ENCODE results near the gene NLGN1.

Gene NLGN1

GRCh38 chr3:173706630-173707029 is 309.1 kb downstream of the NLGN1 start:
- H3K4me3 ChIP-seq (ENCODE audit: low read depth, low read length) = no peak overlapping the region

- H3K4me3 ChIP-seq (ENCODE audit: low read depth, low read length) = no peak overlapping the region
Observed at GRCh38 chr3:173708191-173708590, 310.6 kb downstream of the NLGN1 start.

- no peak overlapping the region for H3K4me3 ChIP-seq (ENCODE audit: low read depth, low read length)
Observed at GRCh38 chr3:173709026-173709425, 311.5 kb downstream of the NLGN1 start.

- H3K4me3 ChIP-seq (ENCODE audit: low read depth, low read length) = no peak overlapping the region
Observed at GRCh38 chr3:173711619-173712018, 314.1 kb downstream of the NLGN1 start.

DNA sequence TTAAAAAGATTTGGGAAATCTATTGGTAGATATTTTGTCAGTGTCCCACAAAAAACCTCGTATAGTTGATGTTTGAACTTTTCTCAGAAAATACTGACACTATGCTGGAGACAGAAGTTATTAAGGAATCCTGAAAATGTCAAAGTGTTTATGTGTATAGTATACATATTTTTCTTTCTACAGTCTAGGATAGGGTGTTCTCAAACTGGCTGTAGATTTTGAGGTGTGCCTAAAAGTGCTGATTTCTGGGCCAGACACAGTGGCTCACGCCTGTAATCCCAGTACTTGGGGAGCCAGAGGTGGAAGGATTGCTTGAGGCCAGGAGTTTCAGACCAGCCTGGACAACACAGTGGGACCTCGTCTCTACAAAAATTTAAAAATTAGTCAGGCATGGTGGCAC is 322.0 kb downstream of the NLGN1 start:
- no peak overlapping the region for H3K4me3 ChIP-seq (ENCODE audit: low read depth, low read length)

- no peak overlapping the region for H3K4me3 ChIP-seq (ENCODE audit: low read depth, low read length)
Observed at GRCh38 chr3:173725507-173725906, 328.0 kb downstream of the NLGN1 start.

GRCh38 chr3:173730391-173730790 is 332.8 kb downstream of the NLGN1 start:
- H3K4me3 ChIP-seq (ENCODE audit: low read depth, low read length) = no peak overlapping the region

DNA sequence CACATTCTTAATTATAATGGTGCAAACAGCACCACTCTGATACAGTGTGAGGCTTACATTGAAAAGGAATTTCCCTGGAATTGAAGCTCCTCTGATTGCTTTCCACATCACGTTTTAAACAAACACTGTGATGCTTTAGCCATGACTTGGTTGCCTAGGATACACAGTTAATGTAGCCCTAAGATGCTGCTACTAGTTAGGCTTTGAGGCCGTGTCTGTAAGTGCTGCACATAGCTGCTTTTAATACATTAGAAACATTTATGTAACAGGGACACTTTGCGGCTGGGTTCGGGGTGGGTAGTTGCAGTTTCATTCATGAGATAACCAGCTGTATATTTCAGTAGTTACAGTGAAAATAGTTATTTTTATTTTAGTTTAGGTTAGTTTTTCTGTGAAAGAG is 334.7 kb downstream of the NLGN1 start:
- H3K4me3 ChIP-seq (ENCODE audit: low read depth, low read length) = no peak overlapping the region

- H3K4me3 ChIP-seq (ENCODE audit: low read depth, low read length) = no peak overlapping the region
Observed at GRCh38 chr3:173733029-173733652, 335.6 kb downstream of the NLGN1 start.

DNA sequence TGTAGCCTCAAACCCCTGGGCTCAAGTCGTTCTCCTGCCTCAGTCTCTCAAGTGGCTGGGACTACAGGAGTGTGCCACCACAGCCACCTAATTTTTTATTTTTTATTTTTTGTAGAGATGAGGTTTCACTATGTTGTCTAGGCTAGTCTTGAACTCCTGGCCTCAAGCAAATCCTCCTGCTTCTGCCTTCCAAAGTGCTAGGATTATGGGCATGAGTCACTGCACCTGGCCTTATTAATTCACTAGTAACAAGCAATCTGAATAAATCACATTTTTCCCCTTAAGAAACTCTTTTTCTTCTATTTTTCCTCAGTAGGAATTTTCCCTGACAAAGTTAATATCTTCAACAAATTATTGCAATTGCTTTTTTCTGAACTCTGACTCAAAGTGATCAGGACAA is 336.9 kb downstream of the NLGN1 start:
- no peak overlapping the region for H3K4me3 ChIP-seq (ENCODE audit: low read depth, low read length)

DNA sequence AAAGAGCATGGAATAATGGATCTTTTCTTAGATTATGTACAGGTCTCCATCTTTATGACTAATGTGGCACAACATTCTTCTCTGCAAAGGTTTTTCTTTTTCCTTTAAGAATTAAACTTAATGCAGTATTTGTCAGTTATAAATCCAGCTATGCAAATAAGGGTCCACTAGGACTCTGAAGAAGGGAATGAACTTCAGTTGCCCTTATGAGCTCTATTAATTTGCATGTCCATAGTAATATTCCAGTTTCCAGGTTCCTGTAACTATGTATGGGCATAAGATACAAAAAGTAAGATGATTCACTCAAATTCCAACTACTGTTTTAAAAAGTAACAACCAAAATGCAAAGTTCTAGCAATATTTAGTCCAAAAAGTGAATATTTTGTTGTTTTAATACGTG is 337.4 kb downstream of the NLGN1 start:
- H3K4me3 ChIP-seq (ENCODE audit: low read depth, low read length) = no peak overlapping the region

DNA sequence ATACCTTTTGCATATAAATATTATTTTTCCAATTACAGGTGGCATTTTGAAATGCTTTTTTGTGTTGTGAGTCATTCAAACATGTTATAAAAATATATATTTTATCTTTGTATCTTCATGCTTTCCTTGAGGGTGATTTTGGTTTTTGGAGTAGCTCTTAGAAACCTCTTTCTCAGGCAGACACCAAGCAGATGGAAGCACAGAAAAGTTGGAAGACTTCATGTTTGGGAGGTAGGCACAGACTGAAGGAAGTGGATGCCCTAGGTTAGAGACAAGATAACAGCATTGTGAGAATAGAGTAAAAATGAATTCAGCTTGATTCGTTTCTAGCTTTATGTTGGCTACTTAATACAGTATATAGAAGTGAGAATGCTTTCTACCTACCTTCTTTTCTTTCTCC is 338.3 kb downstream of the NLGN1 start:
- no peak overlapping the region for H3K4me3 ChIP-seq (ENCODE audit: low read depth, low read length)

- H3K4me3 ChIP-seq (ENCODE audit: low read depth, low read length) = no peak overlapping the region
Observed at GRCh38 chr3:173737167-173737808, 339.7 kb downstream of the NLGN1 start.

DNA sequence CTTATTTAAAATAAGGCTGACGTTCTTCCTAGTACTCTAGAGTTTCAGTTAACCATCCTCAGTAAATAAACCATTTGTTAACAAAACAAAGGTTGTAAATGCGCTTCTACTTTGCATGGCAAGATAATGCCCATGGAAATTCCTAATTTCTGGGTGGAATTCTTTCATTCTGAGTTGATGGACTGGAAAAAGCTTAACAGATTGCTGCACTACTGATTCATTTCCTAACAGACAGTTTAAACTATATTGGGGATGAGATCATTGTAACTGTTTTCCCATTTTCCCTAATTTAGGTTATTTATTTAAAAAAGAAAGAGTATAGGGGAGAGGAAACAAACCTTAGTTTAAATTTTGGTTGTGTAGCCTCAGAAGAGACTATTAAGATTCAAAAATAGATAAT is 342.2 kb downstream of the NLGN1 start:
- no peak overlapping the region for H3K4me3 ChIP-seq (ENCODE audit: low read depth, low read length)

GRCh38 chr3:173742491-173742890 is 344.9 kb downstream of the NLGN1 start:
- no peak overlapping the region for H3K4me3 ChIP-seq (ENCODE audit: low read depth, low read length)

GRCh38 chr3:173743111-173743510 is 345.6 kb downstream of the NLGN1 start:
- H3K4me3 ChIP-seq (ENCODE audit: low read depth, low read length) = no peak overlapping the region

GRCh38 chr3:173743516-173743915 is 346.0 kb downstream of the NLGN1 start:
- H3K4me3 ChIP-seq (ENCODE audit: low read depth, low read length) = no peak overlapping the region

DNA sequence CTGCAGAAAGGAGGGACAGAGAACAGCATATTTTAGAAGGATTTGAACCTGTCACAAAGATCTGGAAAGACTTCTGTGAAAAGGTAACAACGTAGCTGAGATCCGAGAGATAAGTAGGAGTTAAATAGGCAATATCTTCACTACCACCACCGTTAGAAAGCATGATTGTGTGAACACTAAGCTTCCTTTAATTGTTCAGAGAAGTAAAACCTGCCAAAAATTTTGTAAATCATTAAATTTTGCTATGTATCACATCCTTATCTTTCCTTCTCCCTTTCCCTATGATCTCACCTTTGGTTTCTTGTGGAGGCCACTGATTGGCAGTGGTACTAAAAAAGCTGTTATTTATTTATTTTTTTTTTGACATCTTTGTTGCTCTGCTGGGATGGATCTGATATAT is 346.9 kb downstream of the NLGN1 start:
- no peak overlapping the region for H3K4me3 ChIP-seq (ENCODE audit: low read depth, low read length)

- no peak overlapping the region for H3K4me3 ChIP-seq (ENCODE audit: low read depth, low read length)
Observed at GRCh38 chr3:173744895-173745294, 347.4 kb downstream of the NLGN1 start.

DNA sequence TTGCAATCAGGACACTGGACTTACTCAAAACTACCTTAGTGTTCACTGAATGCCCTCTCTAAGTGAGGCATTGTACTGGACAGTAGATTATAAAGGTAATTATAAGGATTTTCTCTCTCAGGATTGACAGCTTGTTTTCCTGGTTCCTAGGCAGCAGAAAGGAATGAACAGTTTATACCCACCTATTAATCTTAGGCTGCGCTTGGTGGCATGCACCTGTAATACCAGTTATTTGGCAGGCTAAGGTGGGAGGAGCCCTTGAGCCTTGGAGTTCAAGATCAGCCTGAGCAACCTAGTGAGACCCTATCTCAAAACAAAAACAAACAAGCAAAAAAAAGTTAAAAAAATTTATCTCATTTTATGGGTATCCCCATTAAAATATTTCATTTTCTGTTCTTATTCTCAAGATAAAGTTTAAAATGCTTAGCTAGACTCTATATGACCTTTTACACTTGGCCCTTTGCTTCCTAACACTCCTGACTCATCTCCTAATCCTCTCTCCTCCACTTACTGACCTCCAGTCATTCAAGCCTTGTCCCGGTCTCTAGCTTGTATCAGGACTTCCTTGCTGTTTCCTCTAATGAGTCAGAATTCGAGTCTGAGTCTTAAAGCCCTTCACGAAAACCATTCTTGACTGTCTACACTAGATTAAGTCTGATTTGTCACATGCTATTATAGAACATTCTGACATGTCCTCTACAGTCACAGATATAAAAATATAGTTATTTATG is 348.6 kb downstream of the NLGN1 start:
- H3K4me3 ChIP-seq (ENCODE audit: low read depth, low read length) = no peak overlapping the region

DNA sequence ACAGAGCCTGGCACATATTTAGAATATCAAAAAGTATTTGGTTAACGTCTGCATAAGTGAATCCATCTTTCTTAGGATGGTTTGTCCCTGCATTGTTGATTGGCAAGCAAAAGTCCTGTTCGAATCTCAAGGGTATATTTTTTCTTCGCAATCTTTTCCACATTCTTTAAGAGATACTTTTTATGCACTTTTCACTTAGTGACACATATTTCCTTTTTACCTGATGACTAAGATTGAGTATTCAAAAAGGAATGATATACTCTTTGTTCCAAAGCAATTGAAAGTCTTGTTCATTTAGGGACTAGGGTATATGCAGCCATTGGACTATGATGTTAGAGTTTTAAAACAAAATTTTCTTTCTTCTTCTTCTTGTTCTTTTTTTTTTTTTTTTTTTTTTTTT is 349.9 kb downstream of the NLGN1 start:
- no peak overlapping the region for H3K4me3 ChIP-seq (ENCODE audit: low read depth, low read length)

GRCh38 chr3:173748105-173748504 is 350.6 kb downstream of the NLGN1 start:
- no peak overlapping the region for H3K4me3 ChIP-seq (ENCODE audit: low read depth, low read length)

Data from iPS-11a (cell line).